B cell (primary cell): Measurements from ENCODE around the gene DAG1. TPM values are rescaled to one million over a fixed set of nuclear protein-coding genes. Genes with fewer than 3 reads are reported as not detected.

Source experiments
- ATAC-seq: fragments of 200-7000 bp; cut with Tn5 transposase; one replicate; pipeline ENCODE4 v1.10.0; 2021; ENCODE audit warnings: low read depth, mild to moderate bottlenecking, moderate number of reproducible peaks, moderate library complexity
- CTCF ChIA-PET: fragments of 350-600 bp; sonication (Branson Sonifier 250); formaldehyde crosslinking; loops from one replicate; lab custom pipeline; 2021; ENCODE audit warnings: antibody characterized with exemption, inconsistent platforms; lab: Charles Lee
- POLR2A ChIA-PET: fragments of 350-600 bp; sonication (Branson Sonifier 250); formaldehyde crosslinking; loops from one replicate; lab custom pipeline; 2021; ENCODE audit warnings: antibody characterized with exemption; lab: Charles Lee
- DNase-seq: peaks from one replicate; pipeline ENCODE4 v3.0.0; 2013
- H2AFZ ChIP-seq: 2 replicates; pipeline ENCODE4 v1.6.1; 2012; ENCODE audit warnings: mild to moderate bottlenecking, low read depth, low read length; ENCODE audit not compliant: insufficient read depth, poor library complexity, severe bottlenecking
- H3K27ac ChIP-seq, 2 donors: 1 replicate in 1 of 2; 2 replicates in 1 of 2; pipeline ENCODE4 v1.5.1; 2012 to 2013; ENCODE audit warnings: low read length in 2 of 2, mild to moderate bottlenecking in 2 of 2, moderate library complexity in 1 of 2
- H3K27me3 ChIP-seq, 4 experiments: fragments of 200-600 bp in 1 of 4; sonication (generic) in 1 of 4; replicated peaks in 1 of 4; 1 replicate in 2 of 4; 2 replicates in 2 of 4; pipeline versions ENCODE4 v1.6.1 to v1.7.0; 2013 to 2016; ENCODE audit warnings: low read length in 3 of 4, mild to moderate bottlenecking in 2 of 4, mixed read lengths in 1 of 4, moderate library complexity in 1 of 4; ENCODE audit not compliant: insufficient read depth in 4 of 4, control insufficient read depth in 3 of 4; ENCODE audit errors: control extremely low read depth in 1 of 4
- H3K36me3 ChIP-seq, 2 experiments: replicated peaks in 1 of 2; 1 replicate in 1 of 2; 2 replicates in 1 of 2; pipeline versions ENCODE4 v1.6.1 to v1.7.1; 2013; ENCODE audit warnings: low read length in 1 of 2; ENCODE audit not compliant: insufficient read depth in 2 of 2, control insufficient read depth in 1 of 2; ENCODE audit errors: control extremely low read depth in 1 of 2, extremely low read depth in 1 of 2
- H3K4me1 ChIP-seq, 2 donors: fragments of 200-600 bp in 1 of 2; sonication (generic) in 1 of 2; 1 replicate in 1 of 2; 2 replicates in 1 of 2; pipeline versions ENCODE4 v1.5.1 to v1.6.1; 2013 to 2017; ENCODE audit warnings: low read length in 2 of 2; ENCODE audit not compliant: control insufficient read depth in 2 of 2, insufficient read depth in 2 of 2
- H3K4me2 ChIP-seq: replicated peaks from 2 replicates; pipeline ENCODE3; 2012; ENCODE audit warnings: mild to moderate bottlenecking, low read depth, low read length; ENCODE audit not compliant: poor library complexity, severe bottlenecking
- H3K4me3 ChIP-seq, 5 experiments: fragments of 200-600 bp in 1 of 5; sonication (generic) in 1 of 5; 1 replicate in 3 of 5; 2 replicates in 2 of 5; pipeline versions ENCODE4 v1.5.1 to v1.7.0; 2011 to 2016; ENCODE audit warnings: low read length in 4 of 5, mild to moderate bottlenecking in 4 of 5, low read depth in 2 of 5, control low read depth in 1 of 5, moderate library complexity in 1 of 5; ENCODE audit not compliant: insufficient read depth in 1 of 5; ENCODE audit errors: control extremely low read depth in 1 of 5, extremely low read depth in 1 of 5
- H3K79me2 ChIP-seq: fragments of 200-600 bp; sonication (generic); one replicate; pipeline ENCODE4 v1.6.0; 2016; ENCODE audit warnings: low read length; ENCODE audit not compliant: control insufficient read depth, insufficient read depth
- H3K9ac ChIP-seq: fragments of 200-600 bp; sonication (generic); 2 replicates; pipeline ENCODE4 v1.6.1; 2017; ENCODE audit warnings: mild to moderate bottlenecking, low read length, moderate library complexity
- H3K9me3 ChIP-seq, 3 donors: one replicate each; pipeline versions ENCODE4 v1.6.1 to v1.7.1; 2013; ENCODE audit warnings: low read length in 2 of 3; ENCODE audit not compliant: control insufficient read depth in 2 of 3, insufficient read depth in 1 of 3; ENCODE audit errors: control extremely low read depth in 1 of 3
- H4K20me1 ChIP-seq: 2 replicates; pipeline ENCODE4 v1.6.0; 2012; ENCODE audit warnings: mild to moderate bottlenecking, low read length; ENCODE audit not compliant: insufficient read depth, control insufficient read depth, poor library complexity, severe bottlenecking
- H3K27ac Mint-ChIP-seq: one replicate; pipeline ENCODE4 v1.8.0; 2021; ENCODE audit warnings: mixed read lengths
- H3K27me3 Mint-ChIP-seq: one replicate; pipeline ENCODE4 v1.8.0; 2021; ENCODE audit warnings: mixed read lengths
- H3K4me1 Mint-ChIP-seq: one replicate; pipeline ENCODE4 v1.8.0; 2021; ENCODE audit warnings: mixed read lengths
- H3K4me3 Mint-ChIP-seq: one replicate; pipeline ENCODE4 v1.8.0; 2021; ENCODE audit warnings: mixed read lengths
- H3K9me3 Mint-ChIP-seq: one replicate; pipeline ENCODE4 v1.8.0; 2022; ENCODE audit warnings: mixed read lengths; ENCODE audit not compliant: insufficient read depth
- EZH2 ChIP-seq: IDR thresholded peaks from 2 replicates; pipeline ENCODE4 v1.6.1; 2012; ENCODE audit warnings: borderline replicate concordance, low read depth, mild to moderate bottlenecking, moderate library complexity, low read length; ENCODE audit not compliant: insufficient read depth, poor library complexity, severe bottlenecking
- WGBS: methylation state at CpG from one replicate; pipeline ENCODE4 v1.1.5; 2013; ENCODE audit warnings: missing lambda C conversion rate; ENCODE audit not compliant: insufficient coverage; 5-methylcytosine and 5-hydroxymethylcytosine counted together
- intact Hi-C: fragments of 100-400 bp; cut with micrococcal nuclease; formaldehyde crosslinking; loops from one replicate; pipeline ENCODE4 v1.10.0; 2022
- polyA plus RNA-seq: library from polyadenylated mRNA; depleted of rRNA; stranded (reverse); fragments of >200 nt; gene quantifications from 2 replicates; pipeline ENCODE4 v1.2.3, GENCODE V29; 2012
- total RNA-seq, 2 donors: library from RNA; stranded (reverse); fragments of 120-200 nt in 1 of 2; gene quantifications; 1 replicate in 1 of 2; 2 replicates in 1 of 2; pipeline versions ENCODE4 v1.2.3 to v1.2.4, GENCODE V29; 2013 to 2022
- TF ChIP-seq, protein P1 (sequence below): fragments of 200-600 bp; IDR thresholded peaks from one replicate; pipeline ENCODE4 v1.8.0; 2022; ENCODE audit warnings: antibody characterized with exemption, mild to moderate bottlenecking

DAG1 gene
- total and polyA plus RNA-seq, 2 donors (not counting 1 experiment from before 2014, with no cell fraction given) = 9.6 to 27.2 TPM

DNA sequence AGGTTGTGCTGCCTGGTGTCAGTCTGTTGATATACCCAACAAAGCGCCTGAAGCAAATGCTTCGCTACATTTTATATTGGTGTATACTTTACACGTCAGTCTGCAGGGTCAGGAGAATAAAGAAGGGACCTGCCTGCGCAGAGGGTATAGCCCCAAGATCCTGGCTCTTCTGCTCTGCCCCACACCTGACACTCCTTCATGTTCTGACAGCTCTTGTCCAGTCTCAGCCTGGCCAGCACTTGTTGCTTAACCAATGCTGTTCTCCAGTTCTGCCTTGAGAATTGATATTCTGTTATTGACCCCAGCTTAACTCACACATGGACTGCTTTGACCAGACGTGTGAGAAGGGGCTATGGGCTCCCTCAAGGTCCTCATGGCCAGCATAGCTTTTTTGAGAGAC is 48.4 kb downstream of the DAG1 start:
- H3K9me3 Mint-ChIP-seq = no peaks in the 10 kb centered on the region
- no peak for TF ChIP-seq EZH2
- TF ChIP-seq, protein P1, sequence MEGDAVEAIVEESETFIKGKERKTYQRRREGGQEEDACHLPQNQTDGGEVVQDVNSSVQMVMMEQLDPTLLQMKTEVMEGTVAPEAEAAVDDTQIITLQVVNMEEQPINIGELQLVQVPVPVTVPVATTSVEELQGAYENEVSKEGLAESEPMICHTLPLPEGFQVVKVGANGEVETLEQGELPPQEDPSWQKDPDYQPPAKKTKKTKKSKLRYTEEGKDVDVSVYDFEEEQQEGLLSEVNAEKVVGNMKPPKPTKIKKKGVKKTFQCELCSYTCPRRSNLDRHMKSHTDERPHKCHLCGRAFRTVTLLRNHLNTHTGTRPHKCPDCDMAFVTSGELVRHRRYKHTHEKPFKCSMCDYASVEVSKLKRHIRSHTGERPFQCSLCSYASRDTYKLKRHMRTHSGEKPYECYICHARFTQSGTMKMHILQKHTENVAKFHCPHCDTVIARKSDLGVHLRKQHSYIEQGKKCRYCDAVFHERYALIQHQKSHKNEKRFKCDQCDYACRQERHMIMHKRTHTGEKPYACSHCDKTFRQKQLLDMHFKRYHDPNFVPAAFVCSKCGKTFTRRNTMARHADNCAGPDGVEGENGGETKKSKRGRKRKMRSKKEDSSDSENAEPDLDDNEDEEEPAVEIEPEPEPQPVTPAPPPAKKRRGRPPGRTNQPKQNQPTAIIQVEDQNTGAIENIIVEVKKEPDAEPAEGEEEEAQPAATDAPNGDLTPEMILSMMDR = no peak
- H3K27me3 ChIP-seq = no peaks in the 10 kb centered on the region
- ATAC-seq (no peak), DNase-seq (no peak)
- no peaks in the 10 kb centered on the region for H3K4me1 ChIP-seq
- 100% methylated on average over 5 of the region's 5 CpGs for WGBS
- no peak overlapping the region for H2AFZ ChIP-seq
- H3K36me3 ChIP-seq = peaks cover 0 to 34% of the 10 kb centered on the region in 2 experiments
- ChIA-PET POLR2A (no interaction called here), CTCF (interaction anchor here (1.3 kb wide), 1 partner anchor 21 kb away, joined by 5 read pairs; no protein-coding TSS in a partner anchor)
- intact Hi-C loops = no loop called here
- H3K4me3 Mint-ChIP-seq = no peak overlapping the region
- no peaks in the 10 kb centered on the region for H3K9me3 ChIP-seq
- no peak overlapping the region for H3K4me2 ChIP-seq
- peaks cover 30% of the 10 kb centered on the region for H4K20me1 ChIP-seq
- no peak overlapping the region for H3K9ac ChIP-seq
- no peak overlapping the region for H3K27ac Mint-ChIP-seq
- H3K27ac ChIP-seq = no peak overlapping the region
- H3K4me1 Mint-ChIP-seq = peaks cover 8% of the 10 kb centered on the region
- H3K4me3 ChIP-seq = no peak overlapping the region
- peaks cover 65% of the 10 kb centered on the region for H3K79me2 ChIP-seq
- H3K27me3 Mint-ChIP-seq = no peaks in the 10 kb centered on the region

DNA sequence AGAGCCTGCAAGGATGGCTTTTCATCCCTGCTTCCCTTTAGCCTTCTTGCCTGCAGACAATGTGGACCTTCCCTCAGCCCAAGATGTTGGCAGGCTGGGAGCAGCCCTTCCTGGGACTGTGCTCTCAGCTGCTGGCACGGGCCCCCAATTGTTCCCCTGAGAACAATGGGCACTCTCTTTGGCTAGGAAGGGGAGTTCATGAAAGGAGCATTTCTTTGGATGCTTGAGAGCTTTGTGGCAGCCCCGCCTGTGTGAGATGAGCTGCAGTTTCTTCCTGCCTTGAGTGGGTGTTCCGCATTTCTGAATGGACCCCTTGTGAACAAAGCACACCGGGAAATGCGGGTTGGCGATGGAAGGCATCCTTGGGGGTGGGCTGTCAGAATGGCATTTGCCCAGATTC is 49.2 kb downstream of the DAG1 start:
- Histone ChIP-seq H2AFZ (no peak overlapping the region), H3K4me2 (no peak overlapping the region), H3K79me2 (peaks cover 73% of the 10 kb centered on the region), H3K4me3 (no peak overlapping the region), H3K4me1 (peaks cover 2% of the 10 kb centered on the region in 2 donors), H3K27me3 (no peaks in the 10 kb centered on the region), H3K27ac (no peak overlapping the region), H4K20me1 (peaks cover 35% of the 10 kb centered on the region), H3K9me3 (no peaks in the 10 kb centered on the region), H3K9ac (no peak overlapping the region), H3K36me3 (peaks cover 0 to 25% of the 10 kb centered on the region in 2 experiments)
- ATAC-seq (no peak), DNase-seq (no peak)
- peaks cover 13% of the 10 kb centered on the region for H3K4me1 Mint-ChIP-seq
- H3K4me3 Mint-ChIP-seq = no peak overlapping the region
- TF ChIP-seq, protein P1 = no peak
- TF ChIP-seq EZH2 = no peak
- ChIA-PET CTCF (interaction anchor here (1.3 kb wide), 1 partner anchor 20 kb away, joined by 5 read pairs; no protein-coding TSS in a partner anchor), POLR2A (no interaction called here)
- no peak overlapping the region for H3K27ac Mint-ChIP-seq
- no peaks in the 10 kb centered on the region for H3K27me3 Mint-ChIP-seq
- intact Hi-C loops = no loop called here
- no peaks in the 10 kb centered on the region for H3K9me3 Mint-ChIP-seq
- 100% methylated on average over 1 of the region's 6 CpGs for WGBS
